Kidney (tissue), 14 donors: ENCODE results near the gene EFHD2. TPM values are rescaled to one million over a fixed set of nuclear protein-coding genes. Genes with fewer than 3 reads are reported as not detected.
"Not testable (repeated sequence)": the region's sequence is repeated elsewhere in the genome, so short reads cannot be mapped to it uniquely, and the experiment has no call there.

Source experiments
- DNase-seq, 5 donors: peaks; one replicate each; pipeline ENCODE4 v3.0.0-alpha.2; 2013 to 2020
- FAIRE-seq: peaks from 2 replicates; lab custom pipeline; 2012; peaks lifted over from hg19 to GRCh38; lab: Jason Lieb, UNC
- H3K27ac ChIP-seq, 2 donors: one replicate each; pipeline ENCODE4 v1.7.0; 2013; ENCODE audit warnings: low read depth in 2 of 2, low read length in 2 of 2, inconsistent platforms in 1 of 2
- H3K27me3 ChIP-seq: one replicate; pipeline ENCODE4 v1.7.1; 2013; ENCODE audit warnings: low read length, inconsistent platforms; ENCODE audit not compliant: control insufficient read depth, insufficient read depth
- H3K36me3 ChIP-seq, 3 donors: one replicate each; pipeline versions ENCODE4 v1.7.0 to v1.7.1; 2013; ENCODE audit warnings: low read length in 3 of 3, control low read depth in 1 of 3, inconsistent platforms in 1 of 3; ENCODE audit not compliant: insufficient read depth in 3 of 3, control insufficient read depth in 2 of 3
- H3K4me1 ChIP-seq, 3 donors: one replicate each; pipeline versions ENCODE4 v1.7.0 to v1.7.1; 2013; ENCODE audit warnings: low read length in 3 of 3, inconsistent platforms in 1 of 3, low read depth in 1 of 3; ENCODE audit not compliant: control insufficient read depth in 2 of 3, insufficient read depth in 2 of 3
- H3K4me3 ChIP-seq, 3 donors: one replicate each; pipeline versions ENCODE4 v1.7.0 to v1.8.1; 2013; ENCODE audit warnings: low read length in 3 of 3, control low read depth in 1 of 3, inconsistent platforms in 1 of 3
- H3K9ac ChIP-seq, 3 donors: one replicate each; pipeline versions ENCODE4 v1.7.0 to v1.7.1; 2013; ENCODE audit warnings: low read length in 3 of 3, control low read depth in 1 of 3, inconsistent platforms in 1 of 3
- H3K9me3 ChIP-seq, 3 donors: one replicate each; pipeline versions ENCODE4 v1.7.0 to v1.7.1; 2013; ENCODE audit warnings: low read length in 3 of 3, control low read depth in 1 of 3, inconsistent platforms in 1 of 3; ENCODE audit not compliant: control insufficient read depth in 2 of 3, insufficient read depth in 1 of 3
- CTCF ChIP-seq: IDR thresholded peaks from 3 replicates; pipeline ENCODE4 v1.5.1; 2012; ENCODE audit warnings: mild to moderate bottlenecking, moderate library complexity, borderline replicate concordance; ENCODE audit not compliant: insufficient read depth; ENCODE audit errors: extremely low read depth
- intact Hi-C: fragments of 100-400 bp; cut with DNase I; formaldehyde crosslinking; loops from one replicate; pipeline ENCODE4 v1.11.1; 2022
- polyA plus RNA-seq: library from polyadenylated mRNA; stranded (reverse); fragments of 350-450 nt; fragmentation: Illumina TruSeq; extraction: RNeasy Lipid Tissue Mini Kit (QIAGEN cat#74804); gene quantifications from one replicate; pipeline ENCODE4 v1.2.3, GENCODE V29; 2014; ENCODE audit warnings: low read depth, low replicate concordance; ENCODE audit not compliant: insufficient read depth
- total RNA-seq: library from RNA; stranded (reverse); fragmentation: NEBNext Ultra II Directional; extraction: Animal tissue kit (Norgen Biotek cat#: 25700); gene quantifications from one replicate; pipeline ENCODE4 v1.2.1, GENCODE V29; 2021
- donor health status: control.
- donor health status: control.
- donor health status: control.
- donor health status: control.
- donor health status: control.
- donor health status: DM: yes; HTN: yes; CAD: no.
- donor health status: Normal renal cell carcinoma (clear cell type).

The EFHD2 gene
- total and polyA plus RNA-seq, 2 donors from 2014 or later, result 20.2 to 37.5 TPM

GRCh38 chr1:15425958-15426357 lies 16.3 kb downstream of the EFHD2 start:
- TF ChIP-seq CTCF, result no peak
- Histone ChIP-seq H3K36me3 (peaks cover 0 to 4% (median 0%) of the 10 kb centered on the region in 3 donors), H3K4me3 (no peak overlapping the region), H3K4me1 (no peaks in the 10 kb centered on the region), H3K9ac (no peak overlapping the region), H3K9me3 (no peaks in the 10 kb centered on the region), H3K27ac (no peak overlapping the region), H3K27me3 (no peaks in the 10 kb centered on the region)
- intact Hi-C loops, result loop anchor here (10.0 kb wide), 1 partner anchor 301 kb away; no protein-coding TSS in a partner anchor
- FAIRE-seq, result no peak
- peak in 1 of 5 donors; percentile 52 for DNase-seq

GRCh38 chr1:15426492-15427279 lies 17.0 kb downstream of the EFHD2 start:
- TF ChIP-seq CTCF, result no peak
- no peaks in the 10 kb centered on the region for H3K27me3 ChIP-seq
- no peak overlapping the region for H3K4me3 ChIP-seq
- no peaks in the 10 kb centered on the region for H3K4me1 ChIP-seq
- no peak overlapping the region for H3K9ac ChIP-seq
- H3K27ac ChIP-seq, result no peak overlapping the region
- intact Hi-C loops, result loop anchor here (10.0 kb wide), 1 partner anchor 302 kb away; no protein-coding TSS in a partner anchor
- H3K9me3 ChIP-seq, result no peaks in the 10 kb centered on the region
- H3K36me3 ChIP-seq, result peaks cover 0 to 4% (median 0%) of the 10 kb centered on the region in 3 donors
- FAIRE-seq (no peak), DNase-seq (peak in 1 of 5 donors; percentile 38)

- DNase-seq (no peak), FAIRE-seq (no peak)
- no peaks in the 10 kb centered on the region for H3K4me1 ChIP-seq
- no peak overlapping the region for H3K27ac ChIP-seq
- intact Hi-C loops, result loop anchor here (10.0 kb wide), 1 partner anchor 302 kb away; no protein-coding TSS in a partner anchor
- H3K9me3 ChIP-seq, result no peaks in the 10 kb centered on the region
- H3K4me3 ChIP-seq, result no peak overlapping the region
- peaks cover 0 to 4% (median 0%) of the 10 kb centered on the region in 3 donors for H3K36me3 ChIP-seq
- H3K9ac ChIP-seq, result no peak overlapping the region
- no peak for TF ChIP-seq CTCF
- H3K27me3 ChIP-seq, result no peaks in the 10 kb centered on the region
Observed at GRCh38 chr1:15427280-15427666, 17.6 kb downstream of the EFHD2 start.

GRCh38 chr1:15428252-15428651 lies 18.6 kb downstream of the EFHD2 start:
- DNase-seq, H3K4me3 ChIP-seq, H3K9ac ChIP-seq, H3K27me3 ChIP-seq, H3K4me1 ChIP-seq, FAIRE-seq, H3K27ac ChIP-seq, H3K36me3 ChIP-seq, H3K9me3 ChIP-seq: not testable (repeated sequence)
- intact Hi-C loops, result loop anchor here (10.0 kb wide), 1 partner anchor 303 kb away; no protein-coding TSS in a partner anchor
